ENCODE measurements around the gene CXCL3.

CXCL3 gene

GRCh38 chr4:74055096-74055495 is 16.6 kb upstream of the CXCL3 start:
- DNase-seq = no peak

- no peak for DNase-seq
These were observed 16.1 kb upstream of the CXCL3 start for GRCh38 chr4:74054483-74055047.

- no peak for DNase-seq
These were observed 8.7 kb upstream of the CXCL3 start for GRCh38 chr4:74047152-74047551.

GRCh38 chr4:74045772-74046171 is 7.3 kb upstream of the CXCL3 start:
- DNase-seq = no peak

- DNase-seq = no peak
These were observed 6.8 kb upstream of the CXCL3 start for GRCh38 chr4:74045247-74045646.

GRCh38 chr4:74044677-74045076 is 6.2 kb upstream of the CXCL3 start:
- DNase-seq = peak; percentile 73

GRCh38 chr4:74042681-74043080 is 4.2 kb upstream of the CXCL3 start:
- DNase-seq = no peak

- no peak for DNase-seq
These were observed 2.9 kb upstream of the CXCL3 start for GRCh38 chr4:74041418-74041817.

- DNase-seq = no peak
These were observed 850 bp upstream of the CXCL3 start for GRCh38 chr4:74039315-74039763.

- no peak for DNase-seq
These were observed 434 bp downstream of the CXCL3 start for GRCh38 chr4:74038086-74038424.

GRCh38 chr4:74037076-74037955 is 1.2 kb downstream of the CXCL3 start:
- no peak for DNase-seq

GRCh38 chr4:74033739-74034138 is 4.8 kb downstream of the CXCL3 start:
- DNase-seq = peak; percentile 63

GRCh38 chr4:74032064-74032463 is 6.4 kb downstream of the CXCL3 start:
- peak; percentile 76 for DNase-seq

- DNase-seq = no peak
These were observed 6.9 kb downstream of the CXCL3 start for GRCh38 chr4:74031576-74031975.

- no peak for DNase-seq
These were observed 8.2 kb downstream of the CXCL3 start for GRCh38 chr4:74030285-74030684.

GRCh38 chr4:74028504-74028903 is 10.0 kb downstream of the CXCL3 start:
- no peak for DNase-seq

- no peak for DNase-seq
These were observed 14.8 kb downstream of the CXCL3 start for GRCh38 chr4:74023709-74024108.

- DNase-seq = no peak
These were observed 16.9 kb downstream of the CXCL3 start for GRCh38 chr4:74021601-74022000.

- DNase-seq = no peak
These were observed 19.7 kb downstream of the CXCL3 start for GRCh38 chr4:74018771-74019170.

GRCh38 chr4:74018116-74018515 is 20.4 kb downstream of the CXCL3 start:
- no peak for DNase-seq

GRCh38 chr4:74016068-74016467 is 22.4 kb downstream of the CXCL3 start:
- DNase-seq = no peak

GRCh38 chr4:74015126-74015780 is 23.2 kb downstream of the CXCL3 start:
- DNase-seq = no peak

- DNase-seq = peak; percentile 15
These were observed 24.2 kb downstream of the CXCL3 start for GRCh38 chr4:74014332-74014731.

- no peak for DNase-seq
These were observed 25.2 kb downstream of the CXCL3 start for GRCh38 chr4:74013264-74013663.
